GM12891 (cell line): ENCODE results near the gene ARHGEF7.

Experiments used
- DNase-seq: peaks from one replicate; pipeline ENCODE4 v3.0.0; 2011; ENCODE audit warnings: low spot score; ENCODE audit not compliant: insufficient read length
- FAIRE-seq: peaks from 2 replicates; lab custom pipeline; 2011; peaks lifted over from hg19 to GRCh38; lab: Jason Lieb, UNC
- PAX5 ChIP-seq: IDR thresholded peaks from 2 replicates; pipeline ENCODE4 v1.6.1; 2011; ENCODE audit warnings: low read length, moderate library complexity, mild to moderate bottlenecking; ENCODE audit not compliant: insufficient read depth, severe bottlenecking
- POLR2A ChIP-seq: IDR thresholded peaks from 2 replicates; pipeline ENCODE4 v1.6.1; 2011; ENCODE audit warnings: low read depth, low read length, control low read depth
- POLR2AphosphoS5 ChIP-seq: IDR thresholded peaks from 2 replicates; pipeline ENCODE4 v1.6.1; 2011; ENCODE audit warnings: low read depth, low read length, control low read depth
- POU2F2 ChIP-seq: IDR thresholded peaks from 2 replicates; pipeline ENCODE4 v1.6.1; 2011; ENCODE audit warnings: low read depth, mild to moderate bottlenecking, control low read depth, low read length, moderate library complexity
- SPI1 ChIP-seq: IDR thresholded peaks from 2 replicates; pipeline ENCODE4 v1.6.1; 2011; ENCODE audit warnings: low read depth, low read length, control low read depth
- TAF1 ChIP-seq: IDR thresholded peaks from 2 replicates; pipeline ENCODE4 v1.6.1; 2011; ENCODE audit warnings: low read depth, low read length, control low read depth

ARHGEF7 gene

DNA sequence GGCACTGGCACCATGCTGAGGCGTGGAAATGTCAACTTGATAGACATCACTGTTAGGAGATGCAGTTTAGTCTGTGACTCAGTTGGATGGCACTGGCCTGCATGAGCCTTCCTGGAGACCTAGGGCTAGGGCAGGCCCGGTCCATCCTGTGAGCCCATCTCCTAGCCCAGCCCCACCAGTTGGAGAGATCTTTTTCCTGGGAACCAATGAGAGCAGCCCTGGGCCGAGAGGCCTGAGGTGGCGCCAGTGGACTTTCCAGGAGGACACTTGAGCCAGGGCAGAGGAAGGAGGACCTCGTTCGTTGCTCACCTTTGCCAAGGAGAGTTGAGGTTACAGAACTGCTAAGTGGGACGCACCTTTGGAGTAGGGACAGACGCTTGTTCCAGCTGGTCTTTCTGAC is 104.8 kb downstream of the ARHGEF7 start:
- TF ChIP-seq SPI1: no peak
- no peak for TF ChIP-seq POLR2AphosphoS5
- no peak for TF ChIP-seq TAF1
- TF ChIP-seq PAX5: no peak
- TF ChIP-seq POU2F2: no peak
- no peak for TF ChIP-seq POLR2A
- no peak for DNase-seq
- no peak for FAIRE-seq

DNA sequence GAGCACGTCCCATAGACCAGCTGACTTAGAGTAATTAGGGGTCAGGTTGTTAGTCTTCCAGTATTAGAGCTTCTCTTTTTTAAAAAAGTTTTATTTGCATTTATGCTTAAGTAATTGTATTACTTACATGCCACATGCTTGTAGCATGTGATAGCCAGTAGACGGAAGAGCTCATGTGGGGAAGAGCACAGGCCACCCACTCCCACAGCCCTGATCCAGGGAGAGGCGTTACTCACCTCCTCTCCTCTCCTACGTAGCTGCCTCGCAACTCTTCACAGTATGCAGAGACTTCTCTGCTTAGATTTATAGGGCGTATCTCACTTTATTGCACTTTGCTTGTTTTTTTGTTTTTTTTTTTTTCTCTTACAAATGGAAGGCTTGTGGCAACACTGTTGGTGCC is 110.1 kb downstream of the ARHGEF7 start:
- no peak for FAIRE-seq
- DNase-seq: no peak
- TF ChIP-seq POLR2A (no peak), SPI1 (no peak), TAF1 (no peak)

DNA sequence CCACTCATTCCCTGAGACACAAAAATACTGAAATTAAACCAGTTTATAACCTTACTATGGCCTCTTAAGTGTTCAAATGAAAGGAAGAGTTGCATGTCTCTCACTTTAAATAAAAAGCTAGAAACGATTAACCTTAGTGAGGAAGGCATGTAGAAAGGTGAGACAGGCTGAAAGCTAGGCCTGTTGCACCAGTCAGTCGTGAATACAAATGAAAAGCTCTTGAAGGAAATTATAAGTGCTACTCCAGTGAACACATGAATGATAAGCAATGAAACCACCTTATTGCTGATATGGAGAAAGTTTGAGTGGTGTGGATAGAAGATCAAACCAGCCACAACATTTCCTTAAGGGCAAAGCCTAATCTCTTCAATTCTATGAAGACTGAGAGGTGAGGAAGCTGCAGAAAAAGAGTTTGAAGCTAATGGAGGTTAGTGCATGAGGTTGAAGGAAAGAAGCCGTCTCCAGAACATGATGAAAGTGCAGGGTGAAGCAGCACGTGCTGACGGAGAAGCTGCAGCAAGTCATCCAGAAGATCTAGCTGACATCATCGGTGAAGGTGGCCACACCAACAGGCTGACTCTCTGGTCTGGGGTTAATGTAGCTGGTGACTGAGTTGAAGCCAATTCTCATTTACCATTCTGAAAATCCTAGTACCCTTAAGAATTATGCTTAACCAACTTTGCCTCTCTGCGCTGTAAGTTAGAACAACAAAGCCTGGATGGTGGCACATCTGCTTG is 110.9 kb downstream of the ARHGEF7 start:
- FAIRE-seq (no peak), DNase-seq (no peak)
- TF ChIP-seq POLR2A: no peak
- TF ChIP-seq PAX5: no peak
- no peak for TF ChIP-seq SPI1
- TF ChIP-seq TAF1: no peak
- no peak for TF ChIP-seq POU2F2
- no peak for TF ChIP-seq POLR2AphosphoS5

DNA sequence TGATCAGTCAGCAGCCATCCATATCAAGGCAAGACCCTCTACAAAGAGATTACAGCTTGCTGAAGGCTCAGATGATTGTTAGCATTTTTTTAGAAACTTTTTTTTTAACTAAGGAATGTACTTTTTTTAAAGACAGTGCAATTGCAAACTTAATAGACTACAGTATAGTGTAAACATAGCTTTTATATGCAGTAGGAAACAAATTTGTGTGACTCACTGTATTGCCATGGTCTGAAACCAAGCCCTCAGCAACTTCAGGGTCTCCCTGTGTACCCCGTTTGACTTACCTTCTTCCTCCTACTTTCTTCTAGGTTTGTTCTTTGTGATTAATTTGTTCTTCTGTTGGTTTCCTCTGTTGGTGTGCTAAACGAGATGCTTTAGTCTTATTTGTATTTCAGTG is 112.3 kb downstream of the ARHGEF7 start:
- TF ChIP-seq POLR2AphosphoS5 (no peak), SPI1 (no peak)
- FAIRE-seq (no peak), DNase-seq (no peak)

DNA sequence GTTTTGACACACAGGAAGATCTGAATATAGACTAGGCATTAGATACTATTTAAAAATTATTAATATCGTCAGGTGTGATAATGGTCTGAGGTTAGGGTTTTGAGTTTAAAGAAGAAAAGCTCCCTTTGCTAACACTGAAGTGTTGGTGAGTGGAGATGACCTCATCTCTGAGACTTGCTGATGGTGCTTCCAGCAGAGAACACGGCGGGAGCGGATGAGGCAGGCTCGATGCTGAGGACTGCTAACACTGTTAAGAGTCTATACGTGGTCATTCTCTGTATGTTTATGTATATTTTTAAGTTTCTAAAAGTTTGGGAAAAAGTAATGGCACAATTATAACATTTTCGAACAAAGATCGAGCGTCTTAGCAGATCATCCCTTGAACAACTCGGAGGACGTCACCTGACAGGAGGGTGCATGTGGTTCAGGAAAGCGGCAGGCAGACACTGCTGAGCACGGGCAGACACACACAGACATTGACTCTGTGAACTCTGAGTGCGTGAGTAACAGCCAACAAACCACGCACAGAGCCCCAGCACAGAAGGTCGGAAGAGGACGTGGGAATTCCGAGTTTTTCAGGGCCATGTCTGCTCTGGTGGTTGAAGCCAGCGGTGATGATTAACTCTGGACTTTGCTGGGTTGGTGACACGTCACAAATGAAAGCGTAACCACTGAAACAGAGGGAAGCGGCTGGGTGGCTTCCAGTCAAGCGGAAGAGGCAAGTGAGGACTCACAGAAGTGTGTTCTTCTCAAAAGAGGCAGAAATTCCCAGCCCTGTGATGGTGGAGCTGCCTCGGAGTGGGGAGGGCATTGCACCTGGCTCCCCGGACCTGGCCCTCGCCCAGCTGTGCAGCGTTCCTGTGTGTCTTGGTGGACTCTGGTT is 113.4 kb downstream of the ARHGEF7 start:
- DNase-seq: no peak
- no peak for FAIRE-seq
- TF ChIP-seq TAF1 (no peak), POLR2AphosphoS5 (peak; percentile 53; the same call in 1 of the 2 replicates), POLR2A (0 out of 2 replicates have a peak, but pooled peaks have one; percentile 29)

DNA sequence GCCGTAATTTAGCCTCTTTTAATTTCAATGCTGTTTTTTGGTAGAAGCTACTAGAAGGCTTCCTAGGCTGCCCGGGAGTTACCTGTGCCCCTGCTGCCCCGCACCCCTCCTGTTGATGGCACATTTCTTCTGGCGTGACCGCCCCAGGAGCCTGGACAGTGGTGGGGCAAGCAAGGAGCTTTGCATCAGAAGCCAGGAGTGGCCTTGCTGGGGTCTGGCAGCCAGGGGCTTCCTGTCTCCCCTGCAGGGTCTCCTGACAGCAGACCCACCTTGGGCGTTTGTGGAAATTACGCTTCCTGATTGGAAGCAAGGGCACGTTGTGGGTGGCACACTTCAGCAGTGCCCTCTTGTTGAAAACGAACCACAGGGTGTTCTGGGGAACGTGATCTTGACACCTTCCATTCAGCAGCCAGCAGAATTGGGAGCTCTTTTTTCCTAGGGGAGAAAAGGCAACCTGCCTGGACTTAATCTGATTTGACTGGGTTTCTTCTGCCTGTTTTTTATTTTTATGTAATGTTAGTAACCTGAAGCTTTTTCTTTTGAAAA is 115.3 kb downstream of the ARHGEF7 start:
- FAIRE-seq (peak; percentile 5), DNase-seq (no peak)
- TF ChIP-seq POLR2A: no peak
- TF ChIP-seq PAX5: no peak
- TF ChIP-seq POLR2AphosphoS5: no peak
- TF ChIP-seq SPI1: no peak
- TF ChIP-seq POU2F2: no peak
- TF ChIP-seq TAF1: no peak

DNA sequence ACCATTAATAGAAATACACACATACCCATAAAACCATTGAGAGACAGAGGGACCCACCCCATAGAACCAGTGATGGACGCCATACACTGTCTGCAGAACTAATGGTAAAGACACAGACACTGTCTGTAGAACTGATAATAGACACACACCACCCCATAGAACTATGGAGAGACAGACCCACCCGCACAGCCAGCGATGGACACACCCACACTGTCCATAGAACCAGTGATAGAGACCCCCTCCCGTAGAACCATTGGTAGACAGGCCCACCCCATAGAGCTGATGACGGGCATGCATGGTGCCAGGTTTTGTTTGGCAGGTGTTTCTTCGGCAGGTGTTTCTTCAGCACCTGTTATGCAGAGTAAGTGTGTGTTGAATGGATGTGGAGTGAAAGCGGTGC is 117.1 kb downstream of the ARHGEF7 start:
- no peak for FAIRE-seq

DNA sequence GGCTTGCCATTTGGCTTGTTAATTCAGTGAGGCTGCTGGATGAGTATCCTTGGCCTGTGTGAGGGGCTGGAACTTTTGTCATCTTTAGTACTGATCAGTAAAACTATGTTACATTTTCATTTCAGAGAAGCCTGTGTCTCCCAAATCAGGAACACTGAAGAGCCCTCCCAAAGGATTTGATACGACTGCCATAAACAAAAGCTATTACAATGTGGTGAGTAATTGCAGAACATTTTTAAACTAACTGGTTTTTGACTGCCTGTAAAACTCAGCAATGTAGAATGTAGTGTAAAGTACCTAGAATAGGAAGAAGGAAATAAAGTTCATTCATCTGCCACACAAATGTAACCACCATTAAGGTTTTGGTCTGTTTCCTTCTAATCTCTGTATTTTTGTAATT is 118.0 kb downstream of the ARHGEF7 start:
- TF ChIP-seq POU2F2 (no peak), TAF1 (no peak), SPI1 (no peak), POLR2AphosphoS5 (no peak), POLR2A (no peak), PAX5 (no peak)
- no peak for DNase-seq
- no peak for FAIRE-seq

More for the DNA sequence above, 117.1 kb downstream of the ARHGEF7 start:
- TF ChIP-seq TAF1 (no peak), POLR2AphosphoS5 (peak; percentile 52), POLR2A (peak; percentile 46; the same call in 1 of the 2 replicates)
- DNase-seq: no peak

DNA sequence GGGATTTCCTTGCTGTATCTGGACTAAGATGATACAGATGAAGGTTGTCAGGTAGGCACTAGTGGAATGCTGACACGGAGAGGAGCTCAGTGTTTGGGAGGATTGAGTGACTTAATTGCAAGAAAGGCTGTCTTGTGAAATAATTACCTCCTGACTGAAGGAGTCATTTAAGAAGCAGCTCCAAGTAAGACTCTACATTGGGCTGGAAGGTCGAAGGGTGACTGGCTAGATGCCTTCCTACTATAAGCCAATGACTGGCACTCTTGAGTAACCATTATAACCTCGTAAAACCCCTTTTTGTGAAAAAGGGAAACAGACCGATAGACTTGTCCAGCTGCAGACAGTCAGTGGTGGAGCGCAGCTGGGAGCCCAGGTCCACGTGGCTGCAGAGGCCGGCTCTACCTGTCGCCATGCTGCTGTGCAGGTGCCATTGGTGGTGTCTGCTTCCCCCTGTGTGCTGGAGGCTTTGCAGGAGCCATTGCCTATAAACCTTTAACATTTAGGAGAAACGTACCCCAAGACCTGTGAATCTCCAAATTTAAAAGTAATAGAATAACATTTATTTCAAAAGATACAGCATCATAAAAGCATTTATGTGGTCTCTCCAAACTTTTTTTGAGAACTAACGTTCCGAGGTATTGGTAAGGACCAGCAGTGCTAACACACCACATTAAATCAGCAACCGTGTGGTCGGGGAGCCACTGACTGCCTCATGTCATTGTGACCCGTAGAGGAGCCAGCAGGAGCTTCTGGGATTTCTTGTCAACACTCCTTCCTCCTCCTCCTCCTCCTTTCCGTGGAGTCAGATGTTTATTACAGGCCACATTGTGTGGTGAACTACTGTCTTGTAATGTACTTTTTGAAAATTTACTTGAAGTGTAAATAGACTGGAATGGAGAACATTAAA is 124.9 kb downstream of the ARHGEF7 start:
- no peak for TF ChIP-seq SPI1
- no peak for TF ChIP-seq PAX5
- TF ChIP-seq TAF1: no peak
- no peak for TF ChIP-seq POLR2A
- TF ChIP-seq POLR2AphosphoS5: no peak
- TF ChIP-seq POU2F2: no peak
- no peak for FAIRE-seq
- DNase-seq: no peak
